ENCODE data around the gene EME2.
A peak's percentile ranks its signal among the peaks of the same experiment; 100 is the strongest.

The EME2 gene

GRCh38 chr16:1782408-1783264 is 10.0 kb downstream of the EME2 start, which contains the start of the genes NUBP2 and SPSB3:
Gene NUBP2 (plus strand): TSS chr16:1782960. CDS start chr16:1783021, 61 bp downstream.
Gene SPSB3 (minus strand): TSS chr16:1782571. CDS start chr16:1781483, 1,088 bp downstream.
- peak; percentile 93 for ATAC-seq
- no peak for TF ChIP-seq ZNF8 (CRISPR knock-in tag; IDR thresholded peaks at IDR 0.05)
- TF ChIP-seq CREB5 (CRISPR knock-in tag; IDR thresholded peaks at IDR 0.05; ENCODE audit: low read depth) = no peak
- TF ChIP-seq BACH2 (CRISPR knock-in tag; IDR thresholded peaks at IDR 0.05; ENCODE audit: borderline replicate concordance) = no peak
- TF ChIP-seq POU6F1 (CRISPR knock-in tag; IDR thresholded peaks at IDR 0.05; ENCODE audit: borderline replicate concordance, low read depth) = no peak
- TF ChIP-seq PATZ1 (CRISPR knock-in tag; IDR thresholded peaks at IDR 0.05; ENCODE audit: borderline replicate concordance) = no peak

- TF ChIP-seq CREB5 (CRISPR knock-in tag; IDR thresholded peaks at IDR 0.05; ENCODE audit: low read depth) (no peak), ISL1 (CRISPR knock-in tag; IDR thresholded peaks at IDR 0.05) (no peak), PPARA (CRISPR knock-in tag; IDR thresholded peaks at IDR 0.05; ENCODE audit: borderline replicate concordance) (no peak), TOX (CRISPR knock-in tag; IDR thresholded peaks at IDR 0.05; ENCODE audit: borderline replicate concordance) (no peak), ZFP3 (CRISPR knock-in tag; IDR thresholded peaks at IDR 0.05) (no peak), CSDC2 (CRISPR knock-in tag; IDR thresholded peaks at IDR 0.05) (no peak), RARB (CRISPR knock-in tag; IDR thresholded peaks at IDR 0.05) (no peak), CSRNP3 (CRISPR knock-in tag; IDR thresholded peaks at IDR 0.05) (no peak), TSHZ2 (CRISPR knock-in tag; IDR thresholded peaks at IDR 0.05) (no peak), ESRRG (CRISPR knock-in tag; IDR thresholded peaks at IDR 0.05) (no peak), GLIS3 (CRISPR knock-in tag; IDR thresholded peaks at IDR 0.05) (no peak), POU6F1 (CRISPR knock-in tag; IDR thresholded peaks at IDR 0.05; ENCODE audit: borderline replicate concordance, low read depth) (no peak), ARNTL (CRISPR knock-in tag; IDR thresholded peaks at IDR 0.05; ENCODE audit: borderline replicate concordance, low read depth) (no peak), SNAI2 (CRISPR knock-in tag; IDR thresholded peaks at IDR 0.05) (no peak), TCF4 (CRISPR knock-in tag; IDR thresholded peaks at IDR 0.05; ENCODE audit: borderline replicate concordance) (no peak)
- ATAC-seq = no peak
Observed at GRCh38 chr16:1784977-1785845, 12.6 kb downstream of the EME2 start.

Measured in SK-N-SH treated with all-trans-retinoic acid at 6 μM for 48 hours (cell line).